Measurements from ENCODE around the gene ATXN10.

Gene ATXN10

GRCh38 chr22:45878901-45879551 lies 207.4 kb downstream of the ATXN10 start:
- no peak for DNase-seq (ENCODE audit: extremely low spot score)
- ChIA-PET POLR2A (no interaction called here), CTCF (interaction anchor here (1.1 to 8.5 kb wide), 2 partner anchors 9 to 15 kb away, joined by 3 to 47 read pairs; no protein-coding TSS in a partner anchor)
- TF ChIP-seq CTCF (IDR thresholded peaks at IDR 0.05; ENCODE audit: control extremely low read depth, extremely low read depth, low read depth, missing control alignments) = no peak

DNA sequence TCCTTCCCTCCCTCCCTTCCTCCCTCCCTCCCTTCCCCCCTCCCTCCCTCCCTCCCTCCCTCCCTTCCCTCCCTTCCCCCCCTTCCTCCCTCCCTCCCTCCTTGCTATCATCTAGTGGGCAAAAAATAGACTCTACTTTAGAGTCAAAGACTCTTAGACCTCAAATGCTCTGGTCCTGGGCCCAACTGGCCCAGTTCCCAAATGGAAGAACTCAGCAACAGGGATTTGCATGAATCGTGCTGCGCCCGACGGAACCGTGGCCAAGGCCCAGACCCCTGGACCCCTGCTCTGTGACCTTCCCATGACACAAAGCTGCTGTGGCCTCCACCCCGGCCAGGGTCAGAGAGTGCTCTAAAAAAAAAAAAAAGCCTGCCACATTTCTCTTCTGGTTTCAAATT lies 207.9 kb downstream of the ATXN10 start:
- CTCF ChIA-PET = interaction anchor here (1.1 to 8.5 kb wide), 2 partner anchors 9 to 16 kb away, joined by 3 to 47 read pairs; no protein-coding TSS in a partner anchor
- POLR2A ChIA-PET = no interaction called here
- no peak for DNase-seq (ENCODE audit: extremely low spot score)
- no peak for TF ChIP-seq CTCF (IDR thresholded peaks at IDR 0.05; ENCODE audit: control extremely low read depth, extremely low read depth, low read depth, missing control alignments)

DNA sequence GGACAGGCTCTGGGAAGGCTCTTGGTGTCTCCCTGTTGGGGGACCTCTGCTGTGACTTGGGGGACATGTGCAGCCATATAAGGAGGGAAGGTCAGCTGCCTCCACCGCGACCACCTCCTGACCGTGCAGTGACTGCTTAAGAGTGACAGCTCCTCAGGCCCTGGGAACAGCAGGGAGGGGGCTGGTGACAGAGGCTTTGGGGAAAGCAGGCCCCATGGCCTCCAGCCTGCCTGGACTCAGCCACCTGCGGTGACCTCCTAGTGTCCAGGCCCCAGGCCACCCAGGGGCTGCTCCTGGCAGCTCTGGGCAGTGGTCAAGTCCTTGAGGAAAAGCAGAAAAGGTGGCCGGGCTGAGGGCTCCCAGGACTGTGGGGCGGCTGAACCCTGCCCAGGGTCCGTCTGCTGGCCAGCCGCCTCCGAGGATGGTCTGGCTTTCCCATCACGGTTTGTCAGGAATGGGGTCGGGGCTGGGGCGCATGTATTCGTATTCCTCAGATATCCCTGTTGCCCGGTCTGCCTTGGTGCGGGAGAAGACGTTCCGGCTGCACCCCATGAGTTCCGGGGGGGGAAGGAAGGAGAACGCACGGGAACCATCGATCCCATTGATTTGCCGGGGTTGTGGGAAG lies 208.6 kb downstream of the ATXN10 start:
- ChIA-PET POLR2A (no interaction called here), CTCF (interaction anchor here (8.5 kb wide), 1 partner anchor 17 kb away, joined by 47 read pairs; no protein-coding TSS in a partner anchor)
- TF ChIP-seq CTCF (IDR thresholded peaks at IDR 0.05; ENCODE audit: control extremely low read depth, extremely low read depth, low read depth, missing control alignments) = no peak
- no peak for DNase-seq (ENCODE audit: extremely low spot score)

DNA sequence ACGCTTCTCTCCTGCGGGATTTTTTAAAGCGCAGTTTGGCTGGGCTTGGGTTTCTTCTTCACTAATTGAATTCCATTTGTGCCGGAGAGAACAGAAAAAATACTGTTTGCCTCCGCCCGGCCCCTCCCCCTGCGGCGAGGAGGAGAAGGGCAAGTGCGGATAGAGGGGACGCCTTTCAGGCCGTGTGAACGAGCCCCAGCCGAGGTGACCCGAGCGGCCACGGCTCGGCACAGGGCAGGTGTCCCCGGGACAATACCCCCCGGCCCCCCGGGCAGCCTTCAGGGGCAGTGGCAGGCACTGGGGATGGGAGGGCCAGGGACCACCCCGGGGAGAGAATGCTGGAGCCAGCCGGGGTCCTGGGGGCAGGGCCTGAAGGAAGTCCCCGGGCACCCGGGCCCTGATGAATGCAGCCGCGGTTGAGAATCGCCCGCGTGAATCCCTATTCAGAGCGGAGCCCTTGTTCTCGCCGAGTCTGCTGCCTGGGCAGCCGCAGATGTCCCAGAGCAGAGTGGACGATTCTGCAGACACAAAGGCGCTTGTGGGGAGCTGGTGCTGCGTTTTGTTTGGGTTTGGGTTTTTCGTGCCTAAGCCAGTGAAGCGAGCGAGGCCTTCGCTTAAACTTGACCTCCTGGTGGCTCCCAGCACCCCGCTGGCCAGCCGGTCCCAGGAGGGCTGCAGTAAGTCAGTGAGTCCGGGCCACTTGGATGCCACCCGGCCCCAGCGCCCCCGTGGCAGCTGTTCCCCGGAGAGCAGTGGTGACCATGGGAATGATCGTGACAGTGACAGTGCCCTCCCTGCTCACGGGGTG lies 209.3 kb downstream of the ATXN10 start:
- CTCF ChIA-PET = interaction anchor here (8.5 kb wide), 1 partner anchor 17 kb away, joined by 47 read pairs; no protein-coding TSS in a partner anchor

GRCh38 chr22:45881524-45881875 lies 209.9 kb downstream of the ATXN10 start:
- POLR2A ChIA-PET = no interaction called here
- CTCF ChIA-PET = no interaction called here
- no peak for TF ChIP-seq CTCF (IDR thresholded peaks at IDR 0.05; ENCODE audit: control extremely low read depth, extremely low read depth, low read depth, missing control alignments)
- DNase-seq (ENCODE audit: extremely low spot score) = no peak

More for the DNA sequence above, 209.3 kb downstream of the ATXN10 start:
- DNase-seq (ENCODE audit: extremely low spot score) = no peak
- no peak for TF ChIP-seq CTCF (IDR thresholded peaks at IDR 0.05; ENCODE audit: control extremely low read depth, extremely low read depth, low read depth, missing control alignments)
- POLR2A ChIA-PET = no interaction called here

DNA sequence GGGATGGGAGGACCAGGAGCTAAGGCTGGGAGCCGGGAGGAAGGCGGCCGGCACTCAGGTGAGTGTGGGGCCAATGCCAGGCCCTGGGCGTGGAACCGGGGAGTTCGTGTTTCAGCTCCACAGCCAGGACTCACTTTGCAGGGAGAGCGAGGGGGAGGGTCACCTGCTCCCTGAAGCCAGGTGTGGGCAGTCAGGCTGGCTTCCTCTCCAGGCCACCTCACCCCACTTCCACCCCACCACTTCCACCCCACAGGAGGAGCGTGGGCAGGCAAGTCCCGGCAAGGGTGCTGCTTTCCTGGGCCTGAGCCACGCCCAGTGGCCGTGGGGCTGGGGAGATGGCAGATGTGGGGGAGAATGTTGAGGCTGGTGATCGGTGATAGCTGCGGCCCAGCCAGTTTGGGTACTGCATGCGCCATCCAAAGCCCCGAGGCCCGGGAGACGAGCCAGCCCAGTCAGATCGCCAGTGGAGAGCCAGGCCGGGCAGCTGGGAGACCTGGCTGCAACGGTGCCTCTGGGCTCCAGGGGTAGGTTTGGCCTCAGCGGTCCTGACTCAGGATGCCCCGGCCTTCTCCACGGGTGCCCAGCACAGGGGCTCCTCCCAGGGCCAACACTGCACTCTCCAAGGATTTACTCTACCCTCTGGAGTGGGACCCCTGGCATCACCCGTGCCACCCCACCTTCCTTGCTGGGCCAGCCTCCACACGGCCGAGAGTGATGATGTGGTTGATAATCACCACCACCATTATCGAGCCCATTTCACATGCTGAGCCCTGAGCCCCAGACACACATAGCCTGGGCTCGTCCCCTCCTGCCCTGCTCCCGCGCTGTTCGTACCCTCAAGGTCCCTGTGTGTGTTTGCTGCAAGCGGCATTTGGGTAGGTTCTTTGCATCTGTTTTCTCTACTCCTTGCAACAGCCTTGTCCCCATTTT lies 211.5 kb downstream of the ATXN10 start:
- ChIA-PET CTCF (no interaction called here), POLR2A (no interaction called here)
- no peak for TF ChIP-seq CTCF (IDR thresholded peaks at IDR 0.05; ENCODE audit: control extremely low read depth, extremely low read depth, low read depth, missing control alignments)
- DNase-seq (ENCODE audit: extremely low spot score) = no peak

Measured in GM10248 (cell line).